B cell (primary cell): ENCODE results near the gene MYT1. TPM values are rescaled to one million over a fixed set of nuclear protein-coding genes. Genes with fewer than 3 reads are reported as not detected.

Experiments
- ATAC-seq: fragments of 200-7000 bp; cut with Tn5 transposase; one replicate; pipeline ENCODE4 v1.10.0; 2021; ENCODE audit warnings: low read depth, mild to moderate bottlenecking, moderate number of reproducible peaks, moderate library complexity
- CTCF ChIA-PET: fragments of 350-600 bp; sonication (Branson Sonifier 250); formaldehyde crosslinking; loops from one replicate; lab custom pipeline; 2021; ENCODE audit warnings: antibody characterized with exemption, inconsistent platforms; lab: Charles Lee
- POLR2A ChIA-PET: fragments of 350-600 bp; sonication (Branson Sonifier 250); formaldehyde crosslinking; loops from one replicate; lab custom pipeline; 2021; ENCODE audit warnings: antibody characterized with exemption; lab: Charles Lee
- DNase-seq: peaks from one replicate; pipeline ENCODE4 v3.0.0; 2013
- H2AFZ ChIP-seq: 2 replicates; pipeline ENCODE4 v1.6.1; 2012; ENCODE audit warnings: mild to moderate bottlenecking, low read depth, low read length; ENCODE audit not compliant: insufficient read depth, poor library complexity, severe bottlenecking
- H3K27ac ChIP-seq, 2 donors: 1 replicate in 1 of 2; 2 replicates in 1 of 2; pipeline ENCODE4 v1.5.1; 2012 to 2013; ENCODE audit warnings: low read length in 2 of 2, mild to moderate bottlenecking in 2 of 2, moderate library complexity in 1 of 2
- H3K27me3 ChIP-seq, 4 experiments: fragments of 200-600 bp in 1 of 4; sonication (generic) in 1 of 4; replicated peaks in 1 of 4; 1 replicate in 2 of 4; 2 replicates in 2 of 4; pipeline versions ENCODE4 v1.6.1 to v1.7.0; 2013 to 2016; ENCODE audit warnings: low read length in 3 of 4, mild to moderate bottlenecking in 2 of 4, mixed read lengths in 1 of 4, moderate library complexity in 1 of 4; ENCODE audit not compliant: insufficient read depth in 4 of 4, control insufficient read depth in 3 of 4; ENCODE audit errors: control extremely low read depth in 1 of 4
- H3K36me3 ChIP-seq, 2 experiments: replicated peaks in 1 of 2; 1 replicate in 1 of 2; 2 replicates in 1 of 2; pipeline versions ENCODE4 v1.6.1 to v1.7.1; 2013; ENCODE audit warnings: low read length in 1 of 2; ENCODE audit not compliant: insufficient read depth in 2 of 2, control insufficient read depth in 1 of 2; ENCODE audit errors: control extremely low read depth in 1 of 2, extremely low read depth in 1 of 2
- H3K4me1 ChIP-seq, 2 donors: fragments of 200-600 bp in 1 of 2; sonication (generic) in 1 of 2; 1 replicate in 1 of 2; 2 replicates in 1 of 2; pipeline versions ENCODE4 v1.5.1 to v1.6.1; 2013 to 2017; ENCODE audit warnings: low read length in 2 of 2; ENCODE audit not compliant: control insufficient read depth in 2 of 2, insufficient read depth in 2 of 2
- H3K4me2 ChIP-seq: replicated peaks from 2 replicates; pipeline ENCODE3; 2012; ENCODE audit warnings: mild to moderate bottlenecking, low read depth, low read length; ENCODE audit not compliant: poor library complexity, severe bottlenecking
- H3K4me3 ChIP-seq, 5 experiments: fragments of 200-600 bp in 1 of 5; sonication (generic) in 1 of 5; 1 replicate in 3 of 5; 2 replicates in 2 of 5; pipeline versions ENCODE4 v1.5.1 to v1.7.0; 2011 to 2016; ENCODE audit warnings: low read length in 4 of 5, mild to moderate bottlenecking in 4 of 5, low read depth in 2 of 5, control low read depth in 1 of 5, moderate library complexity in 1 of 5; ENCODE audit not compliant: insufficient read depth in 1 of 5; ENCODE audit errors: control extremely low read depth in 1 of 5, extremely low read depth in 1 of 5
- H3K79me2 ChIP-seq: fragments of 200-600 bp; sonication (generic); one replicate; pipeline ENCODE4 v1.6.0; 2016; ENCODE audit warnings: low read length; ENCODE audit not compliant: control insufficient read depth, insufficient read depth
- H3K9ac ChIP-seq: fragments of 200-600 bp; sonication (generic); 2 replicates; pipeline ENCODE4 v1.6.1; 2017; ENCODE audit warnings: mild to moderate bottlenecking, low read length, moderate library complexity
- H3K9me3 ChIP-seq, 3 donors: one replicate each; pipeline versions ENCODE4 v1.6.1 to v1.7.1; 2013; ENCODE audit warnings: low read length in 2 of 3; ENCODE audit not compliant: control insufficient read depth in 2 of 3, insufficient read depth in 1 of 3; ENCODE audit errors: control extremely low read depth in 1 of 3
- H4K20me1 ChIP-seq: 2 replicates; pipeline ENCODE4 v1.6.0; 2012; ENCODE audit warnings: mild to moderate bottlenecking, low read length; ENCODE audit not compliant: insufficient read depth, control insufficient read depth, poor library complexity, severe bottlenecking
- H3K27ac Mint-ChIP-seq: one replicate; pipeline ENCODE4 v1.8.0; 2021; ENCODE audit warnings: mixed read lengths
- H3K27me3 Mint-ChIP-seq: one replicate; pipeline ENCODE4 v1.8.0; 2021; ENCODE audit warnings: mixed read lengths
- H3K4me1 Mint-ChIP-seq: one replicate; pipeline ENCODE4 v1.8.0; 2021; ENCODE audit warnings: mixed read lengths
- H3K4me3 Mint-ChIP-seq: one replicate; pipeline ENCODE4 v1.8.0; 2021; ENCODE audit warnings: mixed read lengths
- H3K9me3 Mint-ChIP-seq: one replicate; pipeline ENCODE4 v1.8.0; 2022; ENCODE audit warnings: mixed read lengths; ENCODE audit not compliant: insufficient read depth
- EZH2 ChIP-seq: IDR thresholded peaks from 2 replicates; pipeline ENCODE4 v1.6.1; 2012; ENCODE audit warnings: borderline replicate concordance, low read depth, mild to moderate bottlenecking, moderate library complexity, low read length; ENCODE audit not compliant: insufficient read depth, poor library complexity, severe bottlenecking
- WGBS: methylation state at CpG from one replicate; pipeline ENCODE4 v1.1.5; 2013; ENCODE audit warnings: missing lambda C conversion rate; ENCODE audit not compliant: insufficient coverage; 5-methylcytosine and 5-hydroxymethylcytosine counted together
- intact Hi-C: fragments of 100-400 bp; cut with micrococcal nuclease; formaldehyde crosslinking; loops from one replicate; pipeline ENCODE4 v1.10.0; 2022
- polyA plus RNA-seq: library from polyadenylated mRNA; depleted of rRNA; stranded (reverse); fragments of >200 nt; gene quantifications from 2 replicates; pipeline ENCODE4 v1.2.3, GENCODE V29; 2012
- total RNA-seq, 2 donors: library from RNA; stranded (reverse); fragments of 120-200 nt in 1 of 2; gene quantifications; 1 replicate in 1 of 2; 2 replicates in 1 of 2; pipeline versions ENCODE4 v1.2.3 to v1.2.4, GENCODE V29; 2013 to 2022
- TF ChIP-seq, protein P1 (sequence below): fragments of 200-600 bp; IDR thresholded peaks from one replicate; pipeline ENCODE4 v1.8.0; 2022; ENCODE audit warnings: antibody characterized with exemption, mild to moderate bottlenecking

The MYT1 gene
- total and polyA plus RNA-seq, 2 donors (not counting 1 experiment from before 2014, with no cell fraction given), result 0.49 to 42.2 TPM

- no peak overlapping the region for H3K9ac ChIP-seq
- 84% methylated on average over 9 of the region's 12 CpGs for WGBS
Measured at GRCh38 chr20:64168381-64169090, 4.3 kb downstream of the MYT1 start.

GRCh38 chr20:64169091-64169560 is 4.9 kb downstream of the MYT1 start:
- ChIA-PET CTCF (no interaction called here), POLR2A (no interaction called here)
- Histone ChIP-seq H3K9me3 (peaks cover 0 to 3% (median 0%) of the 10 kb centered on the region in 3 donors), H3K27me3 (peaks cover 0 to 23% (median 1%) of the 10 kb centered on the region in 4 experiments), H3K4me3 (no peak overlapping the region), H3K4me2 (no peak overlapping the region), H3K4me1 (peaks cover 0 to 4% of the 10 kb centered on the region in 2 donors), H3K9ac (no peak overlapping the region), H3K79me2 (no peaks in the 10 kb centered on the region), H3K27ac (no peak overlapping the region), H2AFZ (no peak overlapping the region), H3K36me3 (no peaks in the 10 kb centered on the region), H4K20me1 (no peaks in the 10 kb centered on the region)
- peaks cover 7% of the 10 kb centered on the region for H3K4me1 Mint-ChIP-seq
- intact Hi-C loops, result no loop called here
- no peaks in the 10 kb centered on the region for H3K9me3 Mint-ChIP-seq
- 92% methylated on average over 10 of the region's 10 CpGs for WGBS
- TF ChIP-seq EZH2, result no peak
- TF ChIP-seq, protein P1, sequence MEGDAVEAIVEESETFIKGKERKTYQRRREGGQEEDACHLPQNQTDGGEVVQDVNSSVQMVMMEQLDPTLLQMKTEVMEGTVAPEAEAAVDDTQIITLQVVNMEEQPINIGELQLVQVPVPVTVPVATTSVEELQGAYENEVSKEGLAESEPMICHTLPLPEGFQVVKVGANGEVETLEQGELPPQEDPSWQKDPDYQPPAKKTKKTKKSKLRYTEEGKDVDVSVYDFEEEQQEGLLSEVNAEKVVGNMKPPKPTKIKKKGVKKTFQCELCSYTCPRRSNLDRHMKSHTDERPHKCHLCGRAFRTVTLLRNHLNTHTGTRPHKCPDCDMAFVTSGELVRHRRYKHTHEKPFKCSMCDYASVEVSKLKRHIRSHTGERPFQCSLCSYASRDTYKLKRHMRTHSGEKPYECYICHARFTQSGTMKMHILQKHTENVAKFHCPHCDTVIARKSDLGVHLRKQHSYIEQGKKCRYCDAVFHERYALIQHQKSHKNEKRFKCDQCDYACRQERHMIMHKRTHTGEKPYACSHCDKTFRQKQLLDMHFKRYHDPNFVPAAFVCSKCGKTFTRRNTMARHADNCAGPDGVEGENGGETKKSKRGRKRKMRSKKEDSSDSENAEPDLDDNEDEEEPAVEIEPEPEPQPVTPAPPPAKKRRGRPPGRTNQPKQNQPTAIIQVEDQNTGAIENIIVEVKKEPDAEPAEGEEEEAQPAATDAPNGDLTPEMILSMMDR, result no peak
- no peak overlapping the region for H3K4me3 Mint-ChIP-seq
- ATAC-seq, result no peak
- H3K27me3 Mint-ChIP-seq, result peaks cover 39% of the 10 kb centered on the region
- H3K27ac Mint-ChIP-seq, result no peak overlapping the region
- DNase-seq, result no peak

More at GRCh38 chr20:64168381-64169090, 4.3 kb downstream of the MYT1 start:
- Histone ChIP-seq H3K79me2 (no peaks in the 10 kb centered on the region), H3K27ac (no peak overlapping the region), H3K36me3 (no peaks in the 10 kb centered on the region), H4K20me1 (no peaks in the 10 kb centered on the region), H3K4me3 (no peak overlapping the region), H2AFZ (no peak overlapping the region), H3K4me1 (peaks cover 0 to 4% of the 10 kb centered on the region in 2 donors), H3K27me3 (peaks cover 0 to 24% (median 3%) of the 10 kb centered on the region in 4 experiments), H3K4me2 (no peak overlapping the region), H3K9me3 (peaks cover 0 to 3% (median 0%) of the 10 kb centered on the region in 3 donors)
- intact Hi-C loops, result no loop called here
- ChIA-PET POLR2A (no interaction called here), CTCF (no interaction called here)
- no peak for DNase-seq
- TF ChIP-seq, protein P1, result no peak
- TF ChIP-seq EZH2, result no peak
- ATAC-seq, result no peak
- Mint-ChIP-seq H3K4me1 (peaks cover 7% of the 10 kb centered on the region), H3K27ac (no peak overlapping the region), H3K27me3 (peaks cover 44% of the 10 kb centered on the region), H3K9me3 (no peaks in the 10 kb centered on the region), H3K4me3 (no peak overlapping the region)
